GM23338 (cell line): Measurements from ENCODE around the gene PLAAT2.

Experiments used
- CREB1 ChIP-seq: fragments of 250-450 bp; sonication (Bioruptor Pico); IDR thresholded peaks from 2 replicates; pipeline ENCODE4 v1.5.0; 2020; ENCODE audit warnings: low read depth, mild to moderate bottlenecking, moderate library complexity
- CTCF ChIP-seq, 2 experiments: fragments of 200-600 bp in 1 of 2; sonication (generic) in 1 of 2; conservative IDR thresholded peaks; 2 replicates each; pipeline versions ENCODE4 v1.5.1 to v1.6.1; 2016 to 2017; ENCODE audit warnings: antibody characterized with exemption in 2 of 2, low read depth in 2 of 2, mild to moderate bottlenecking in 2 of 2, moderate library complexity in 1 of 2
- ETS1 ChIP-seq: IDR thresholded peaks from 2 replicates; pipeline ENCODE4 v1.6.1; 2016; ENCODE audit warnings: antibody characterized with exemption
- EZH2 ChIP-seq: fragments of 200-600 bp; sonication (generic); IDR thresholded peaks from one replicate; pipeline ENCODE4 v1.8.0; 2017; ENCODE audit warnings: antibody characterized with exemption, mild to moderate bottlenecking, low read depth; ENCODE audit not compliant: unreplicated experiment
- EZH2phosphoT487 ChIP-seq: fragments of 200-600 bp; sonication (generic); IDR thresholded peaks from one replicate; pipeline ENCODE4 v1.8.1; 2018; ENCODE audit warnings: antibody characterized with exemption; ENCODE audit not compliant: unreplicated experiment
- JUNB ChIP-seq: IDR thresholded peaks from one replicate; pipeline ENCODE4 v1.6.1; 2016; ENCODE audit warnings: antibody characterized with exemption; ENCODE audit not compliant: unreplicated experiment
- NANOG ChIP-seq: IDR thresholded peaks from 2 replicates; pipeline ENCODE4 v1.6.1; 2016; ENCODE audit warnings: antibody characterized with exemption, borderline replicate concordance
- POLR2AphosphoS5 ChIP-seq: IDR thresholded peaks from 2 replicates; pipeline ENCODE4 v1.6.1; 2016; ENCODE audit warnings: antibody characterized with exemption, low read depth
- REST ChIP-seq: IDR thresholded peaks from one replicate; pipeline ENCODE4 v1.6.1; 2018; ENCODE audit warnings: antibody characterized with exemption; ENCODE audit not compliant: unreplicated experiment
- TF ChIP-seq, protein P1 (sequence below): fragments of 250-450 bp; sonication (Bioruptor Pico); IDR thresholded peaks from 2 replicates; pipeline ENCODE4 v1.5.0; 2020; ENCODE audit warnings: mild to moderate bottlenecking, moderate library complexity

DNA sequence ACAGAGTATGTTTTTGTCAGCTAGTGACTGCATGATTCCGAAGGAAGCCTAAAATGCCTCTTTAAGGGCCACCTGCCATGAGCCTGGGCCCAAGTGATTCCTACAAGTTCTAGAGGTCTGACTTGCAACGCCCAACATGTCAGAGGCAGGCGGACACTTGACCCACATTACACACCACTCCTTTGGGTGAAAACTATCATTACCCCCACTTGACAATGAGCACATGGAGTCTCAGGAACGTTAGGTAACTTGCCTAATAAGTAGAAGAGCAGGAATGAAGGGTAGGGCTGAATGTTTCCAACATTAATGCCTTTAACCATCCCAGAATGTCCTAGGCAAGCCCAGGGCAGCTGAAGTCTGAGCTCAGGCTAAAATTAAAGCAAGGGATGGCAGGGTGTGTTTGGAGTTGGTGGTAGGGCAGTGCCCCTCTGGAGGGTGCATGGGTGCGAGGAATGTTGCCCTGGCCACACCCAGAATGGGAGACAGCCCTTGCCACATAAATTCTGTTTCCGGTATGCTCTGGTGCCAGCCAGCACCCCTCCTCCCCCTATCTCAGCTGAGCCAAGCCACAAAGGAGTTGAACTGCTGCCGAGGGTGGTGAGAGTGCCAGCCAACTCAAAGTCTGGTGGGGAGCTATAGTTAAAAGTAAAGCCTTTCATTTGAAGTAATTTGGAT is 2.5 kb downstream of the PLAAT2 start:
- TF ChIP-seq CTCF (conservative IDR thresholded peaks at IDR 0.05; ENCODE audit: low read depth in 2 of 2) (no peak), POLR2AphosphoS5 (no peak), EZH2 (no peak), REST (no peak), EZH2phosphoT487 (no peak), CREB1 (CRISPR knock-in tag) (no peak), JUNB (no peak), NANOG (no peak), ETS1 (no peak)
- TF ChIP-seq, protein P1, sequence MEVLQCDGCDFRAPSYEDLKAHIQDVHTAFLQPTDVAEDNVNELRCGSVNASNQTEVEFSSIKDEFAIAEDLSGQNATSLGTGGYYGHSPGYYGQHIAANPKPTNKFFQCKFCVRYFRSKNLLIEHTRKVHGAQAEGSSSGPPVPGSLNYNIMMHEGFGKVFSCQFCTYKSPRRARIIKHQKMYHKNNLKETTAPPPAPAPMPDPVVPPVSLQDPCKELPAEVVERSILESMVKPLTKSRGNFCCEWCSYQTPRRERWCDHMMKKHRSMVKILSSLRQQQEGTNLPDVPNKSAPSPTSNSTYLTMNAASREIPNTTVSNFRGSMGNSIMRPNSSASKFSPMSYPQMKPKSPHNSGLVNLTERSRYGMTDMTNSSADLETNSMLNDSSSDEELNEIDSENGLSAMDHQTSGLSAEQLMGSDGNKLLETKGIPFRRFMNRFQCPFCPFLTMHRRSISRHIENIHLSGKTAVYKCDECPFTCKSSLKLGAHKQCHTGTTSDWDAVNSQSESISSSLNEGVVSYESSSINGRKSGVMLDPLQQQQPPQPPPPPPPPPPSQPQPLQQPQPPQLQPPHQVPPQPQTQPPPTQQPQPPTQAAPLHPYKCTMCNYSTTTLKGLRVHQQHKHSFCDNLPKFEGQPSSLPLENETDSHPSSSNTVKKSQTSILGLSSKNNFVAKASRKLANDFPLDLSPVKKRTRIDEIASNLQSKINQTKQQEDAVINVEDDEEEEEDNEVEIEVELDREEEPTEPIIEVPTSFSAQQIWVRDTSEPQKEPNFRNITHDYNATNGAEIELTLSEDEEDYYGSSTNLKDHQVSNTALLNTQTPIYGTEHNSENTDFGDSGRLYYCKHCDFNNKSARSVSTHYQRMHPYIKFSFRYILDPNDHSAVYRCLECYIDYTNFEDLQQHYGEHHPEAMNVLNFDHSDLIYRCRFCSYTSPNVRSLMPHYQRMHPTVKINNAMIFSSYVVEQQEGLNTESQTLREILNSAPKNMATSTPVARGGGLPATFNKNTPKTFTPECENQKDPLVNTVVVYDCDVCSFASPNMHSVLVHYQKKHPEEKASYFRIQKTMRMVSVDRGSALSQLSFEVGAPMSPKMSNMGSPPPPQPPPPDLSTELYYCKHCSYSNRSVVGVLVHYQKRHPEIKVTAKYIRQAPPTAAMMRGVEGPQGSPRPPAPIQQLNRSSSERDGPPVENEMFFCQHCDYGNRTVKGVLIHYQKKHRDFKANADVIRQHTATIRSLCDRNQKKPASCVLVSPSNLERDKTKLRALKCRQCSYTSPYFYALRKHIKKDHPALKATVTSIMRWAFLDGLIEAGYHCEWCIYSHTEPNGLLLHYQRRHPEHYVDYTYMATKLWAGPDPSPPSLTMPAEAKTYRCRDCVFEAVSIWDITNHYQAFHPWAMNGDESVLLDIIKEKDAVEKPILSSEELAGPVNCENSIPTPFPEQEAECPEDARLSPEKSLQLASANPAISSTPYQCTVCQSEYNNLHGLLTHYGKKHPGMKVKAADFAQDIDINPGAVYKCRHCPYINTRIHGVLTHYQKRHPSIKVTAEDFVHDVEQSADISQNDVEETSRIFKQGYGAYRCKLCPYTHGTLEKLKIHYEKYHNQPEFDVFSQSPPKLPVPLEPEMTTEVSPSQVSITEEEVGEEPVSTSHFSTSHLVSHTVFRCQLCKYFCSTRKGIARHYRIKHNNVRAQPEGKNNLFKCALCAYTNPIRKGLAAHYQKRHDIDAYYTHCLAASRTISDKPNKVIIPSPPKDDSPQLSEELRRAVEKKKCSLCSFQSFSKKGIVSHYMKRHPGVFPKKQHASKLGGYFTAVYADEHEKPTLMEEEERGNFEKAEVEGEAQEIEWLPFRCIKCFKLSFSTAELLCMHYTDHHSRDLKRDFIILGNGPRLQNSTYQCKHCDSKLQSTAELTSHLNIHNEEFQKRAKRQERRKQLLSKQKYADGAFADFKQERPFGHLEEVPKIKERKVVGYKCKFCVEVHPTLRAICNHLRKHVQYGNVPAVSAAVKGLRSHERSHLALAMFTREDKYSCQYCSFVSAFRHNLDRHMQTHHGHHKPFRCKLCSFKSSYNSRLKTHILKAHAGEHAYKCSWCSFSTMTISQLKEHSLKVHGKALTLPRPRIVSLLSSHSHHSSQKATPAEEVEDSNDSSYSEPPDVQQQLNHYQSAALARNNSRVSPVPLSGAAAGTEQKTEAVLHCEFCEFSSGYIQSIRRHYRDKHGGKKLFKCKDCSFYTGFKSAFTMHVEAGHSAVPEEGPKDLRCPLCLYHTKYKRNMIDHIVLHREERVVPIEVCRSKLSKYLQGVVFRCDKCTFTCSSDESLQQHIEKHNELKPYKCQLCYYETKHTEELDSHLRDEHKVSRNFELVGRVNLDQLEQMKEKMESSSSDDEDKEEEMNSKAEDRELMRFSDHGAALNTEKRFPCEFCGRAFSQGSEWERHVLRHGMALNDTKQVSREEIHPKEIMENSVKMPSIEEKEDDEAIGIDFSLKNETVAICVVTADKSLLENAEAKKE (CRISPR knock-in tag), result no peak
